ENCODE data around the gene MRPL21. TPM values are rescaled to one million over a fixed set of nuclear protein-coding genes. Genes with fewer than 3 reads are reported as not detected.

Gene MRPL21
- polyA plus RNA-seq, 1 donor (not counting 4 experiments of a cell fraction or from before 2014, with no cell fraction given): 120 TPM

- Histone ChIP-seq H3K9me3 (ENCODE audit: control insufficient read depth, low read depth, low read length) (no peaks in the 10 kb centered on the region), H2AFZ (ENCODE audit: control insufficient read depth, low read length) (no peak overlapping the region), H3K4me3 (ENCODE audit: control insufficient read depth in 2 of 3, extremely low read depth in 1 of 3, insufficient read depth in 2 of 3, low read depth in 1 of 3, low read length in 3 of 3) (no peak overlapping the region), H3K27me3 (ENCODE audit: control insufficient read depth, extremely low read depth, insufficient read depth, low read length) (peaks cover 12% of the 10 kb centered on the region), H3K27ac (ENCODE audit: control insufficient read depth, insufficient read depth, low read length) (no peak overlapping the region), H3K4me2 (ENCODE audit: control insufficient read depth, extremely low read depth, insufficient read depth, low read depth, low read length) (no peak overlapping the region), H3K9ac (ENCODE audit: control insufficient read depth, extremely low read depth, insufficient read depth, low read length) (no peak overlapping the region), H3K79me2 (ENCODE audit: control insufficient read depth, insufficient read depth, low read length) (no peaks in the 10 kb centered on the region), H4K20me1 (ENCODE audit: control insufficient read depth, extremely low read depth, insufficient read depth, low read length) (no peaks in the 10 kb centered on the region), H3K4me1 (ENCODE audit: control insufficient read depth, extremely low read depth, insufficient read depth, low read length) (peaks cover 2% of the 10 kb centered on the region), H3K9me1 (ENCODE audit: control insufficient read depth, extremely low read depth, insufficient read depth, low read length) (no peaks in the 10 kb centered on the region), H3K36me3 (ENCODE audit: control insufficient read depth in 2 of 2, extremely low read depth in 1 of 2, insufficient read depth in 2 of 2, low read length in 2 of 2) (no peaks in the 10 kb centered on the region)
- dilution Hi-C loops (cut with MboI; ENCODE audit: extremely low pct_ligation_motif_present, low sequenced_read_pairs): no loop called here
- FAIRE-seq: no peak
- DNase-seq (ENCODE audit: low read depth, low spot score): no peak
- TF ChIP-seq EZH2 (IDR thresholded peaks at IDR 0.05; ENCODE audit: low read length) (no peak), CTCF (optimal IDR thresholded peaks at IDR 0.05 in 1 of 3, IDR thresholded peaks at IDR 0.05 in 1 of 3, conservative IDR thresholded peaks at IDR 0.05 in 1 of 3; ENCODE audit: extremely low read depth in 1 of 3, insufficient read depth in 2 of 3, low read length in 3 of 3) (no peak)
These were observed 44.9 kb upstream of the MRPL21 start for GRCh38 chr11:68948496-68948895.

GRCh38 chr11:68947151-68947550, 43.5 kb upstream of the MRPL21 start:
- H3K4me3 ChIP-seq (ENCODE audit: control insufficient read depth in 2 of 3, extremely low read depth in 1 of 3, insufficient read depth in 2 of 3, low read depth in 1 of 3, low read length in 3 of 3): no peak overlapping the region
- FAIRE-seq (no peak), DNase-seq (ENCODE audit: low read depth, low spot score) (no peak)
- no peak overlapping the region for H3K27ac ChIP-seq (ENCODE audit: control insufficient read depth, insufficient read depth, low read length)
- dilution Hi-C loops (cut with MboI; ENCODE audit: extremely low pct_ligation_motif_present, low sequenced_read_pairs): no loop called here
- TF ChIP-seq CTCF (optimal IDR thresholded peaks at IDR 0.05 in 1 of 3, IDR thresholded peaks at IDR 0.05 in 1 of 3, conservative IDR thresholded peaks at IDR 0.05 in 1 of 3; ENCODE audit: extremely low read depth in 1 of 3, insufficient read depth in 2 of 3, low read length in 3 of 3): no peak
- TF ChIP-seq EZH2 (IDR thresholded peaks at IDR 0.05; ENCODE audit: low read length): no peak
- no peak overlapping the region for H3K4me2 ChIP-seq (ENCODE audit: control insufficient read depth, extremely low read depth, insufficient read depth, low read depth, low read length)
- H3K36me3 ChIP-seq (ENCODE audit: control insufficient read depth in 2 of 2, extremely low read depth in 1 of 2, insufficient read depth in 2 of 2, low read length in 2 of 2): no peaks in the 10 kb centered on the region
- no peaks in the 10 kb centered on the region for H3K9me1 ChIP-seq (ENCODE audit: control insufficient read depth, extremely low read depth, insufficient read depth, low read length)
- no peaks in the 10 kb centered on the region for H3K79me2 ChIP-seq (ENCODE audit: control insufficient read depth, insufficient read depth, low read length)
- peaks cover 12% of the 10 kb centered on the region for H3K27me3 ChIP-seq (ENCODE audit: control insufficient read depth, extremely low read depth, insufficient read depth, low read length)
- no peak overlapping the region for H2AFZ ChIP-seq (ENCODE audit: control insufficient read depth, low read length)
- H3K9me3 ChIP-seq (ENCODE audit: control insufficient read depth, low read depth, low read length): no peaks in the 10 kb centered on the region
- peaks cover 2% of the 10 kb centered on the region for H3K4me1 ChIP-seq (ENCODE audit: control insufficient read depth, extremely low read depth, insufficient read depth, low read length)
- peak overlapping the region; percentile 47 for H3K9ac ChIP-seq (ENCODE audit: control insufficient read depth, extremely low read depth, insufficient read depth, low read length)
- no peaks in the 10 kb centered on the region for H4K20me1 ChIP-seq (ENCODE audit: control insufficient read depth, extremely low read depth, insufficient read depth, low read length)

Measured in keratinocyte (primary cell).